Measurements from ENCODE around the gene ERMP1. TPM values are rescaled to one million over a fixed set of nuclear protein-coding genes. Genes with fewer than 3 reads are reported as not detected.

ERMP1 gene
- total and polyA plus RNA-seq, 10 of the 15 experiments (the other 5 are each of a cell fraction or from before 2014, with no cell fraction given), result 2.4 to 42.1 (median 8.1) TPM

GRCh38 chr9:5815461-5815860 is 17.5 kb downstream of the ERMP1 start:
- Histone ChIP-seq H3K9me3 (replicated peaks; ENCODE audit: control insufficient read depth, insufficient read depth, low read length) (no peaks in the 10 kb centered on the region), H3K9ac (ENCODE audit: control insufficient read depth, insufficient read depth, low read length) (no peak overlapping the region), H3K4me1 (ENCODE audit: control insufficient read depth, insufficient read depth, low read length) (no peaks in the 10 kb centered on the region), H2AFZ (ENCODE audit: control insufficient read depth, low read depth, low read length) (no peak overlapping the region), H3K79me2 (ENCODE audit: control insufficient read depth, insufficient read depth, low read length) (no peaks in the 10 kb centered on the region), H3K36me3 (ENCODE audit: control insufficient read depth in 2 of 2, insufficient read depth in 2 of 2, low read length in 1 of 2) (peaks cover 0 to 11% of the 10 kb centered on the region in 2 experiments; a peak in 3 of 4 replicates), H4K20me1 (ENCODE audit: control insufficient read depth, insufficient read depth) (no peaks in the 10 kb centered on the region), H3K4me2 (ENCODE audit: control insufficient read depth, insufficient read depth) (no peak overlapping the region), H3K27me3 (replicated peaks in 1 of 2; ENCODE audit: control insufficient read depth in 2 of 2, insufficient read depth in 2 of 2, low read length in 1 of 2) (no peaks in the 10 kb centered on the region), H3K4me3 (no peak overlapping the region), H3K27ac (ENCODE audit: control insufficient read depth, insufficient read depth) (no peak overlapping the region)
- no peak for DNase-seq (ENCODE audit: low read depth, low spot score)
- ATAC-seq, result no peak
- no TSS peak for BruUV-seq (replicated peaks)
- no peak for FAIRE-seq
- ChIA-PET POLR2A (no interaction called here), SMC1A (ENCODE audit: uncharacterized antibody, unreplicated experiment) (no interaction called here), CTCF (no interaction called here), RAD21 (ENCODE audit: unreplicated experiment) (no interaction called here)
- TF ChIP-seq SKIL (IDR thresholded peaks at IDR 0.05; ENCODE audit: low read depth, poor library complexity, severe bottlenecking) (no peak), LARP7 (IDR thresholded peaks at IDR 0.05) (no peak), ZNF592 (IDR thresholded peaks at IDR 0.05) (no peak), NR2C1 (IDR thresholded peaks at IDR 0.05) (no peak), GABPA (IDR thresholded peaks at IDR 0.05; ENCODE audit: low read depth) (no peak), ZNF274 (IDR thresholded peaks at IDR 0.05; ENCODE audit: insufficient read depth, insufficient read length) (no peak), CEBPB (IDR thresholded peaks at IDR 0.05; ENCODE audit: borderline replicate concordance in 1 of 2, low read depth in 2 of 2, low read length in 2 of 2) (no peak), ESRRA (IDR thresholded peaks at IDR 0.05; ENCODE audit: low read length) (no peak), EGR1 (IDR thresholded peaks at IDR 0.05; ENCODE audit: borderline replicate concordance in 1 of 2, low read depth in 2 of 2, low read length in 2 of 2) (no peak), SMARCA5 (IDR thresholded peaks at IDR 0.05) (no peak), ZSCAN29 (IDR thresholded peaks at IDR 0.05) (no peak), HCFC1 (IDR thresholded peaks at IDR 0.05; ENCODE audit: low read length) (no peak), MAX (IDR thresholded peaks at IDR 0.05; ENCODE audit: low read depth, low read length) (no peak), JUNB (IDR thresholded peaks at IDR 0.05) (no peak), NKRF (conservative IDR thresholded peaks at IDR 0.05) (no peak), BHLHE40 (IDR thresholded peaks at IDR 0.05; ENCODE audit: borderline replicate concordance in 1 of 2, low read depth in 2 of 2, low read length in 1 of 2) (no peak), BRCA1 (IDR thresholded peaks at IDR 0.05; ENCODE audit: low read depth, low read length) (no peak)
- in situ Hi-C loops (cut with MboI), result no loop called here
- WGBS (ENCODE audit: insufficient coverage, insufficient replicate concordance, low lambda C conversion rate, missing lambda C conversion rate), result 95% methylated on average over 1 of the region's 1 CpG
- intact Hi-C loops (cut with micrococcal nuclease; ENCODE audit: unreplicated experiment), result no loop called here

Data from GM12878 (cell line).